IMR-90 (cell line): ENCODE measurements around the gene LEUTX. TPM values are rescaled to one million over a fixed set of nuclear protein-coding genes. Genes with fewer than 3 reads are reported as not detected.

Experiments
- ATAC-seq: fragments of 200-7000 bp; cut with Tn5 transposase; 2 replicates; pipeline ENCODE4 v1.9.1; 2020; ENCODE audit warnings: low read depth, mild to moderate bottlenecking, moderate library complexity
- BruUV-seq: library from RNA; stranded (reverse); fragments of 400-500 nt; replicated peaks from 2 replicates; lab custom pipeline; 2021; lab: Mats Ljungman, UMichigan
- CTCF ChIA-PET: fragments of 300-600 bp; formaldehyde crosslinking; extraction: SDS; loops from one replicate; lab custom pipeline; 2021; ENCODE audit warnings: antibody characterized with exemption; lab: Yijun Ruan, JAX
- POLR2A ChIA-PET: fragments of 300-600 bp; sonication (Branson Sonifier 250); formaldehyde crosslinking; loops from one replicate; lab custom pipeline; 2022; ENCODE audit warnings: antibody characterized with exemption; ENCODE audit not compliant: unreplicated experiment; lab: Charles Lee
- DNase-seq: peaks from one replicate; pipeline ENCODE4 v3.0.0; 2013
- H2AFZ ChIP-seq: replicated peaks from 2 replicates; pipeline ENCODE3; 2013; ENCODE audit warnings: low read length, mild to moderate bottlenecking; ENCODE audit not compliant: poor library complexity
- H2AK5ac ChIP-seq: 2 replicates; pipeline ENCODE4 v1.6.1; 2013; ENCODE audit warnings: low read depth, low read length, inconsistent platforms
- H2AK9ac ChIP-seq: replicated peaks from 2 replicates; pipeline ENCODE3; 2013; ENCODE audit warnings: mild to moderate bottlenecking, low read depth, low read length, moderate library complexity; ENCODE audit not compliant: poor library complexity
- H2BK120ac ChIP-seq: 2 replicates; pipeline ENCODE4 v1.6.1; 2013; ENCODE audit warnings: low read depth, low read length, inconsistent platforms
- H2BK15ac ChIP-seq: 3 replicates; pipeline ENCODE4 v1.6.1; 2013; ENCODE audit warnings: low read depth, low read length, inconsistent platforms
- H2BK20ac ChIP-seq: 2 replicates; pipeline ENCODE4 v1.6.1; 2013; ENCODE audit warnings: low read depth, mild to moderate bottlenecking, inconsistent platforms, low read length, moderate library complexity
- H2BK5ac ChIP-seq: 2 replicates; pipeline ENCODE4 v1.6.1; 2013; ENCODE audit warnings: mild to moderate bottlenecking, low read depth, low read length, inconsistent platforms; ENCODE audit not compliant: poor library complexity, severe bottlenecking
- H3K14ac ChIP-seq: replicated peaks from 2 replicates; pipeline ENCODE4 v1.6.1; 2013; ENCODE audit warnings: low read depth, low read length, inconsistent platforms
- H3K18ac ChIP-seq: 2 replicates; pipeline ENCODE4 v1.6.1; 2013; ENCODE audit warnings: low read depth, low read length, control low read depth
- H3K23ac ChIP-seq: 2 replicates; pipeline ENCODE4 v1.6.1; 2013; ENCODE audit warnings: low read depth, low read length, inconsistent platforms
- H3K27ac ChIP-seq: 2 replicates; pipeline ENCODE4 v1.5.1; 2013; ENCODE audit warnings: mild to moderate bottlenecking, control low read depth, low read length; ENCODE audit not compliant: insufficient read depth
- H3K27me3 ChIP-seq: 2 replicates; pipeline ENCODE4 v1.6.1; 2013; ENCODE audit warnings: low read length; ENCODE audit not compliant: control insufficient read depth, insufficient read depth
- H3K36me3 ChIP-seq: 2 replicates; pipeline ENCODE4 v1.6.1; 2013; ENCODE audit warnings: low read length, mixed read lengths; ENCODE audit not compliant: control insufficient read depth, insufficient read depth
- H3K4ac ChIP-seq: 2 replicates; pipeline ENCODE4 v1.6.1; 2013; ENCODE audit warnings: low read depth, low read length, inconsistent platforms
- H3K4me1 ChIP-seq: 2 replicates; pipeline ENCODE4 v1.6.1; 2013; ENCODE audit warnings: low read length, mixed read lengths; ENCODE audit not compliant: control insufficient read depth, insufficient read depth
- H3K4me2 ChIP-seq: 2 replicates; pipeline ENCODE4 v1.6.1; 2013; ENCODE audit warnings: low read depth, mild to moderate bottlenecking, control low read depth, low read length, moderate library complexity
- H3K4me3 ChIP-seq: 2 replicates; pipeline ENCODE4 v1.5.1; 2013; ENCODE audit warnings: low read depth, mild to moderate bottlenecking, control low read depth, low read length, moderate library complexity; ENCODE audit not compliant: insufficient read depth
- H3K56ac ChIP-seq: 2 replicates; pipeline ENCODE4 v1.6.1; 2013; ENCODE audit warnings: low read length, inconsistent platforms; ENCODE audit not compliant: insufficient read depth; ENCODE audit errors: extremely low read depth
- H3K79me1 ChIP-seq, 2 experiments: 2 replicates each; pipeline ENCODE4 v1.6.1; 2013; ENCODE audit warnings: low read length in 2 of 2, inconsistent platforms in 1 of 2, low read depth in 1 of 2
- H3K9ac ChIP-seq: 2 replicates; pipeline ENCODE4 v1.6.1; 2013; ENCODE audit warnings: low read depth, low read length, control low read depth
- H3K9me1 ChIP-seq: 2 replicates; pipeline ENCODE4 v1.6.1; 2013; ENCODE audit warnings: low read length, inconsistent platforms; ENCODE audit not compliant: insufficient read depth
- H3K9me3 ChIP-seq: 2 replicates; pipeline ENCODE4 v1.6.1; 2013; ENCODE audit warnings: low read length; ENCODE audit not compliant: control insufficient read depth, insufficient read depth
- H4K20me1 ChIP-seq: 2 replicates; pipeline ENCODE4 v1.6.1; 2013; ENCODE audit warnings: low read length, inconsistent platforms; ENCODE audit not compliant: insufficient read depth
- H4K5ac ChIP-seq: 2 replicates; pipeline ENCODE4 v1.6.1; 2013; ENCODE audit warnings: mild to moderate bottlenecking, low read depth, low read length, control low read depth
- H4K8ac ChIP-seq, 2 experiments: 2 replicates each; pipeline ENCODE4 v1.6.1; 2013; ENCODE audit warnings: low read depth in 2 of 2, low read length in 2 of 2, control low read depth in 1 of 2, inconsistent platforms in 1 of 2
- H4K91ac ChIP-seq: 2 replicates; pipeline ENCODE4 v1.6.1; 2013; ENCODE audit warnings: low read depth, low read length, inconsistent platforms; ENCODE audit not compliant: insufficient read depth
- BHLHE40 ChIP-seq: fragments of 150-350 bp; IDR thresholded peaks from 2 replicates; pipeline ENCODE4 v1.6.1; 2016; ENCODE audit warnings: mild to moderate bottlenecking, low read depth, low read length
- CEBPB ChIP-seq: IDR thresholded peaks from 2 replicates; pipeline ENCODE4 v1.6.1; 2012; ENCODE audit warnings: low read depth, low read length, improper control_type of control experiment
- POLR2A ChIP-seq: IDR thresholded peaks from 2 replicates; pipeline ENCODE4 v1.6.1; 2012; ENCODE audit warnings: mild to moderate bottlenecking, low read depth, low read length
- RAD21 ChIP-seq: IDR thresholded peaks from 2 replicates; pipeline ENCODE4 v1.6.1; 2012; ENCODE audit warnings: low read length, improper control_type of control experiment
- SMC3 ChIP-seq: fragments of 150-350 bp; IDR thresholded peaks from 2 replicates; pipeline ENCODE4 v1.6.1; 2016; ENCODE audit warnings: low read depth, mild to moderate bottlenecking, antibody characterized with exemption, low read length, moderate library complexity
- WGBS, 2 experiments: methylation state at CpG; one replicate each; pipeline versions ENCODE4 v1.1.5 to v1.1.7; 2013; ENCODE audit warnings: missing lambda C conversion rate in 2 of 2; ENCODE audit not compliant: insufficient read length in 1 of 2; ENCODE audit errors: extremely low coverage in 2 of 2; 5-methylcytosine and 5-hydroxymethylcytosine counted together
- dilution Hi-C: fragments of 300-500 bp; cut with HindIII; formaldehyde crosslinking; loops from one replicate; pipeline ENCODE4 v1.14.3; 2018; ENCODE audit warnings: low sequenced_read_pairs; ENCODE audit not compliant: unreplicated experiment
- in situ Hi-C: fragments of 300-500 bp; cut with MboI; formaldehyde crosslinking; loops from 3 replicates; pipeline ENCODE4 v1.14.3; 2019; ENCODE audit warnings: low sequenced_read_pairs, inconsistent platforms, mixed read lengths
- intact Hi-C: fragments of 100-400 bp; cut with micrococcal nuclease; formaldehyde crosslinking; loops from 2 replicates; pipeline ENCODE4 v1.10.0; 2022
- polyA plus RNA-seq, 3 experiments: library from polyadenylated mRNA; depleted of rRNA; stranded (reverse); fragments of >200 nt; gene quantifications; 2 replicates each; pipeline ENCODE4 v1.2.3, GENCODE V29; 2012; ENCODE audit warnings: low replicate concordance in 1 of 3
- total RNA-seq: library from RNA; depleted of rRNA; stranded (reverse); fragments of >200 nt; gene quantifications from 2 replicates; pipeline ENCODE4 v1.2.3, GENCODE V29; 2012
- TF ChIP-seq, protein P1 (sequence below): fragments of 150-350 bp; IDR thresholded peaks from 2 replicates; pipeline ENCODE4 v1.6.1; 2016; ENCODE audit warnings: low read depth, mild to moderate bottlenecking, low read length, moderate library complexity, borderline replicate concordance
- TF ChIP-seq, protein P2 (sequence below): fragments of 150-350 bp; IDR thresholded peaks from 2 replicates; pipeline ENCODE4 v1.6.1; 2017; ENCODE audit warnings: mild to moderate bottlenecking, antibody characterized with exemption, low read length, low read depth

The LEUTX gene
- total and polyA plus RNA-seq, 2 of the 4 experiments (the other 2 are of a cell fraction), result not detected

DNA sequence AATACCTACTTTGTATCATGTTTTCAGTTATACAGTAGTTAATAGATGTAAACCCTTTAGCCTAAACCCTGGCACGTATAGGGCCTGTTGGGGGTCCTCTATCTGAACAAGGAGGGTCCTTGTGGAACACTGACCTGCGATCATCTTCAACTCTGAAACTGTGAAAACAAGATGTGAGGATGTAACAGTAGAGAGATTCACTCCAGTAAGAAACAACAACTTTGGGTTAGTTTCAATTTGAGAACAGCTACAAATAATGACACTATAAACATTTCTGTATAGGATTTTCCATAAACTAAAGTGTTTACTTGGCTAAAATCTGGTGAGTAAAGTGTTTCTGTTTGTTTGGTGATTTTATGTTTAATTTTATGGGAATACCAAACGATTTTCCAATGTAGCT, 43.0 kb upstream of the LEUTX start:
- H4K5ac ChIP-seq, result no peak overlapping the region
- H3K18ac ChIP-seq, result no peak overlapping the region
- ATAC-seq (no peak), DNase-seq (no peak)
- no peak overlapping the region for H2AK5ac ChIP-seq
- no CpG with 5 or more reads among the region's 3 CpGs for WGBS, 2 experiments
- POLR2A ChIA-PET, result no interaction called here
- TF ChIP-seq, protein P1, sequence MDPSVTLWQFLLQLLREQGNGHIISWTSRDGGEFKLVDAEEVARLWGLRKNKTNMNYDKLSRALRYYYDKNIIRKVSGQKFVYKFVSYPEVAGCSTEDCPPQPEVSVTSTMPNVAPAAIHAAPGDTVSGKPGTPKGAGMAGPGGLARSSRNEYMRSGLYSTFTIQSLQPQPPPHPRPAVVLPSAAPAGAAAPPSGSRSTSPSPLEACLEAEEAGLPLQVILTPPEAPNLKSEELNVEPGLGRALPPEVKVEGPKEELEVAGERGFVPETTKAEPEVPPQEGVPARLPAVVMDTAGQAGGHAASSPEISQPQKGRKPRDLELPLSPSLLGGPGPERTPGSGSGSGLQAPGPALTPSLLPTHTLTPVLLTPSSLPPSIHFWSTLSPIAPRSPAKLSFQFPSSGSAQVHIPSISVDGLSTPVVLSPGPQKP, result no peak
- TF ChIP-seq BHLHE40 (no peak), CEBPB (no peak), RAD21 (no peak), SMC3 (no peak), POLR2A (no peak)
- TF ChIP-seq, protein P2, sequence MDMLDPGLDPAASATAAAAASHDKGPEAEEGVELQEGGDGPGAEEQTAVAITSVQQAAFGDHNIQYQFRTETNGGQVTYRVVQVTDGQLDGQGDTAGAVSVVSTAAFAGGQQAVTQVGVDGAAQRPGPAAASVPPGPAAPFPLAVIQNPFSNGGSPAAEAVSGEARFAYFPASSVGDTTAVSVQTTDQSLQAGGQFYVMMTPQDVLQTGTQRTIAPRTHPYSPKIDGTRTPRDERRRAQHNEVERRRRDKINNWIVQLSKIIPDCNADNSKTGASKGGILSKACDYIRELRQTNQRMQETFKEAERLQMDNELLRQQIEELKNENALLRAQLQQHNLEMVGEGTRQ, result no peak
- no peak overlapping the region for H2BK120ac ChIP-seq
- no peaks in the 10 kb centered on the region for H3K27me3 ChIP-seq
- CTCF ChIA-PET, result no interaction called here
- no peak overlapping the region for H3K4me2 ChIP-seq
- H2AK9ac ChIP-seq, result no peak overlapping the region
- intact Hi-C loops (no loop called here), dilution Hi-C loops (no loop called here), in situ Hi-C loops (no loop called here)
- H3K27ac ChIP-seq, result no peak overlapping the region
- H3K9me1 ChIP-seq, result no peaks in the 10 kb centered on the region
- H4K20me1 ChIP-seq, result no peaks in the 10 kb centered on the region
- no TSS peak for BruUV-seq
- H2AFZ ChIP-seq, result no peak overlapping the region
- H3K56ac ChIP-seq, result no peak overlapping the region
- H4K8ac ChIP-seq, result no peak overlapping the region
- H2BK20ac ChIP-seq, result no peak overlapping the region
- no peaks in the 10 kb centered on the region for H3K9me3 ChIP-seq
- H3K4me1 ChIP-seq, result no peaks in the 10 kb centered on the region
- H3K36me3 ChIP-seq, result no peaks in the 10 kb centered on the region
- H2BK15ac ChIP-seq, result no peak overlapping the region
- no peak overlapping the region for H3K9ac ChIP-seq
- no peaks in the 10 kb centered on the region for H3K79me1 ChIP-seq
- no peak overlapping the region for H4K91ac ChIP-seq
- H3K4me3 ChIP-seq, result no peak overlapping the region
- H3K23ac ChIP-seq, result no peak overlapping the region
- no peak overlapping the region for H3K14ac ChIP-seq
- H2BK5ac ChIP-seq, result no peak overlapping the region
- H3K4ac ChIP-seq, result no peak overlapping the region
